ENCODE data around the gene PCBP3.

DNA sequence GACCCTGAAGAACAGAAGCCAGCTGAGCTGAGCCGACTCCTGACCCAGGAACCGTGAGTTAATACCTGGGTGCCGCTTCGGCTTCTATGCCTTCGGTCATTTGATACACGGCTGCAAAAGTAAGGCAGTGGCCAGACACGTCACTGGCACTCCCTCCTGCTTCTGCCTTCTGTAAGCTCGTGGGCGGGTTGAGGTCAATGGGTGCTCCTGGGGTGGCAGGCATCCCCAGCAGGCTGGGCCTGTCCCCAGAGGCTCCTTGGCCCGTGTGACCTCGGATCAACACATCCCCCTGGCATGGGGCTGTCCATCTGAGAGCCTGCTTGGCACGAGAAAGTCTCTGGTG, 302.3 kb downstream of the PCBP3 start:
- TF ChIP-seq POLR2A (IDR thresholded peaks at IDR 0.05), result no peak
- TF ChIP-seq, protein P1, sequence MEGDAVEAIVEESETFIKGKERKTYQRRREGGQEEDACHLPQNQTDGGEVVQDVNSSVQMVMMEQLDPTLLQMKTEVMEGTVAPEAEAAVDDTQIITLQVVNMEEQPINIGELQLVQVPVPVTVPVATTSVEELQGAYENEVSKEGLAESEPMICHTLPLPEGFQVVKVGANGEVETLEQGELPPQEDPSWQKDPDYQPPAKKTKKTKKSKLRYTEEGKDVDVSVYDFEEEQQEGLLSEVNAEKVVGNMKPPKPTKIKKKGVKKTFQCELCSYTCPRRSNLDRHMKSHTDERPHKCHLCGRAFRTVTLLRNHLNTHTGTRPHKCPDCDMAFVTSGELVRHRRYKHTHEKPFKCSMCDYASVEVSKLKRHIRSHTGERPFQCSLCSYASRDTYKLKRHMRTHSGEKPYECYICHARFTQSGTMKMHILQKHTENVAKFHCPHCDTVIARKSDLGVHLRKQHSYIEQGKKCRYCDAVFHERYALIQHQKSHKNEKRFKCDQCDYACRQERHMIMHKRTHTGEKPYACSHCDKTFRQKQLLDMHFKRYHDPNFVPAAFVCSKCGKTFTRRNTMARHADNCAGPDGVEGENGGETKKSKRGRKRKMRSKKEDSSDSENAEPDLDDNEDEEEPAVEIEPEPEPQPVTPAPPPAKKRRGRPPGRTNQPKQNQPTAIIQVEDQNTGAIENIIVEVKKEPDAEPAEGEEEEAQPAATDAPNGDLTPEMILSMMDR (IDR thresholded peaks at IDR 0.05), result no peak

Measured in lower leg skin (tissue), 3 donors.